ENCODE data around the gene GPR157.

GRCh38 chr1:9150582-9151327 lies 21.9 kb upstream of the GPR157 start:
- no peak for TF ChIP-seq CTCF (conservative IDR thresholded peaks at IDR 0.05; ENCODE audit: low read depth, low read length)
- TF ChIP-seq EZH2 (IDR thresholded peaks at IDR 0.05; ENCODE audit: low read length, unreplicated experiment), result no peak
- TF ChIP-seq EZH2phosphoT487 (IDR thresholded peaks at IDR 0.05; ENCODE audit: borderline replicate concordance, low read length), result no peak
